Right renal pelvis (tissue), 4 donors: ENCODE results near the gene SERPINA5. TPM values are rescaled to one million over a fixed set of nuclear protein-coding genes. Genes with fewer than 3 reads are reported as not detected.
"Not testable (repeated sequence)": the region's sequence is repeated elsewhere in the genome, so short reads cannot be mapped to it uniquely, and the experiment has no call there.

Experiments used
- DNase-seq, 4 donors: peaks; one replicate each; pipeline ENCODE4 v3.0.0-alpha.2; 2013; ENCODE audit warnings: low read depth in 4 of 4, low spot score in 3 of 4, missing footprints in 1 of 4
- polyA plus RNA-seq, 4 donors: library from polyadenylated mRNA; unstranded; fragments of 120-200 nt; gene quantifications; one replicate each; pipeline ENCODE4 v1.2.1, GENCODE V29; 2013; ENCODE audit not compliant: insufficient read length in 4 of 4

Gene SERPINA5
- polyA plus RNA-seq, 4 donors = 9.6 to 15.3 (median 12.3) TPM

GRCh38 chr14:94573475-94574277 is 7.5 kb upstream of the SERPINA5 start:
- no peak for DNase-seq

- DNase-seq = no peak
Measured at GRCh38 chr14:94574336-94574735, 6.9 kb upstream of the SERPINA5 start.

GRCh38 chr14:94575730-94576585 is 5.3 kb upstream of the SERPINA5 start:
- no peak for DNase-seq

GRCh38 chr14:94577472-94577871 is 3.8 kb upstream of the SERPINA5 start:
- not testable (repeated sequence) for DNase-seq

GRCh38 chr14:94578712-94579111 is 2.5 kb upstream of the SERPINA5 start:
- DNase-seq = no peak

GRCh38 chr14:94582199-94582750 is 1.0 kb downstream of the SERPINA5 start:
- DNase-seq = no peak

- DNase-seq = no peak
Measured at GRCh38 chr14:94582851-94583250, 1.6 kb downstream of the SERPINA5 start.

GRCh38 chr14:94583557-94583956 is 2.3 kb downstream of the SERPINA5 start:
- DNase-seq = no peak

- no peak for DNase-seq
Measured at GRCh38 chr14:94584591-94585280, 3.5 kb downstream of the SERPINA5 start.

- DNase-seq = no peak
Measured at GRCh38 chr14:94586635-94587034, 5.4 kb downstream of the SERPINA5 start.

- DNase-seq = no peak
Measured at GRCh38 chr14:94588311-94588710, 7.1 kb downstream of the SERPINA5 start.

GRCh38 chr14:94591073-94591472 is 9.8 kb downstream of the SERPINA5 start:
- DNase-seq = no peak

GRCh38 chr14:94591871-94592270 is 10.6 kb downstream of the SERPINA5 start:
- no peak for DNase-seq

- no peak for DNase-seq
Measured at GRCh38 chr14:94592457-94592856, 11.2 kb downstream of the SERPINA5 start.

GRCh38 chr14:94593376-94593748 is 12.1 kb downstream of the SERPINA5 start:
- DNase-seq = no peak

- no peak for DNase-seq
Measured at GRCh38 chr14:94593749-94594431, 12.7 kb downstream of the SERPINA5 start.

- no peak for DNase-seq
Measured at GRCh38 chr14:94594441-94594840, 13.2 kb downstream of the SERPINA5 start.

GRCh38 chr14:94595912-94596311 is 14.7 kb downstream of the SERPINA5 start:
- DNase-seq = no peak

GRCh38 chr14:94596361-94596760 is 15.1 kb downstream of the SERPINA5 start:
- no peak for DNase-seq

- DNase-seq = no peak
Measured at GRCh38 chr14:94597788-94598187, 16.6 kb downstream of the SERPINA5 start.
